Suprapubic skin (tissue), 4 donors: Measurements from ENCODE around the gene PSMD4. TPM values are rescaled to one million over a fixed set of nuclear protein-coding genes. Genes with fewer than 3 reads are reported as not detected.

Experiments
- DNase-seq, 2 donors: peaks; one replicate each; pipeline ENCODE4 v3.0.0-alpha.2; 2019; ENCODE audit warnings: low spot score in 2 of 2
- H3K27ac ChIP-seq: fragments of 200-600 bp; sonication (generic); one replicate; pipeline ENCODE4 v1.5.1; 2019
- H3K27me3 ChIP-seq: fragments of 200-600 bp; sonication (generic); one replicate; pipeline ENCODE4 v1.5.1; 2019
- H3K36me3 ChIP-seq: fragments of 200-600 bp; sonication (generic); one replicate; pipeline ENCODE4 v1.5.1; 2019
- H3K4me1 ChIP-seq: fragments of 200-600 bp; sonication (generic); one replicate; pipeline ENCODE4 v1.5.1; 2019
- H3K4me3 ChIP-seq: fragments of 200-600 bp; sonication (generic); one replicate; pipeline ENCODE4 v1.5.1; 2019; ENCODE audit warnings: mild to moderate bottlenecking
- H3K9me3 ChIP-seq: fragments of 200-600 bp; sonication (generic); one replicate; pipeline ENCODE4 v1.5.1; 2019
- EP300 ChIP-seq: sonication (generic); formaldehyde crosslinking; IDR thresholded peaks from one replicate; pipeline ENCODE4 v1.6.1; 2017; ENCODE audit warnings: antibody characterized with exemption
- POLR2A ChIP-seq, 2 donors: fragments of 450-650 bp; IDR thresholded peaks; one replicate each; pipeline ENCODE4 v1.6.1; 2017; ENCODE audit warnings: antibody characterized with exemption in 2 of 2, mild to moderate bottlenecking in 2 of 2, moderate library complexity in 2 of 2
- POLR2AphosphoS5 ChIP-seq, 3 donors: sonication (generic); formaldehyde crosslinking; IDR thresholded peaks; one replicate each; pipeline ENCODE4 v1.6.1; 2017; ENCODE audit warnings: antibody characterized with exemption in 3 of 3
- WGBS: methylation state at CpG from one replicate; pipeline ENCODE4 v1.1.5; 2018; 5-methylcytosine and 5-hydroxymethylcytosine counted together
- total RNA-seq, 4 donors: library from RNA; depleted of rRNA; stranded (reverse); fragments of >200 nt; gene quantifications; one replicate each; pipeline ENCODE4 v1.1.0, GENCODE V29; 2016
- TF ChIP-seq, protein P1 (sequence below), 2 donors: fragments of 200-600 bp in 1 of 2; fragments of 450-650 bp in 1 of 2; sonication (generic) in 1 of 2; IDR thresholded peaks; one replicate each; pipeline ENCODE4 v1.5.1; 2016 to 2019; ENCODE audit warnings: antibody characterized with exemption in 2 of 2, mild to moderate bottlenecking in 1 of 2, moderate library complexity in 1 of 2

The PSMD4 gene
- total RNA-seq, 4 donors from 2014 or later: 101 to 133 (median 119) TPM

DNA sequence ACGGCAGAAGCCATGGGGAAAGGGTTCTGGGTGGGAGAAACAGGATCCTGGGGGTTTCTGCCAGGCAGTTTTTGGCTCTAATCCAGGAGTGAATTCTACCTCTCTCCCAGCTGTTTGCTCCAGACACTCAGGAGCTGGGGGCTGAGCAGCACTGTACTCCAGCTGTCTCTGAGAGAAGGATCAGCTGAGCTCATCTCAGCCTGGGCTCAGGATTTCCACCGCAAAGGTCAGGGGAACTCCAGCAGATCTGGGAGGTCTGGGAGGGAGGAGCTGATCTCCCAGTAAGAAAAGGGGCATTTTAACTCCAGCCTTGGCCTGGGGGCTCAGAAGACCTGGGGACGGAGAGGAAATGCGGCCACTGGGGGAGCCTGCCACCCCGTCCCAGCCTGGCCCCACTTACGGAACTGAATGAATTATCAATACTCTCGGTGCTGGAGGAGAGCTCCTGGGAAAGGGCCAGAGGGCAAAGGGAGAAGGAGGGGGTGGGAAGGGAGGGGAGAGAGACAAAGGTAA lies 55.3 kb downstream of the PSMD4 start:
- Histone ChIP-seq H3K9me3 (no peaks in the 10 kb centered on the region), H3K4me1 (peaks cover 50% of the 10 kb centered on the region), H3K27ac (peak overlapping the region; percentile 13), H3K36me3 (peaks cover 65% of the 10 kb centered on the region), H3K4me3 (no peak overlapping the region), H3K27me3 (no peaks in the 10 kb centered on the region)
- DNase-seq: no peak
- TF ChIP-seq POLR2A (IDR thresholded peaks at IDR 0.05) (no peak), POLR2AphosphoS5 (IDR thresholded peaks at IDR 0.05) (no peak), EP300 (no peak)
- TF ChIP-seq, protein P1, sequence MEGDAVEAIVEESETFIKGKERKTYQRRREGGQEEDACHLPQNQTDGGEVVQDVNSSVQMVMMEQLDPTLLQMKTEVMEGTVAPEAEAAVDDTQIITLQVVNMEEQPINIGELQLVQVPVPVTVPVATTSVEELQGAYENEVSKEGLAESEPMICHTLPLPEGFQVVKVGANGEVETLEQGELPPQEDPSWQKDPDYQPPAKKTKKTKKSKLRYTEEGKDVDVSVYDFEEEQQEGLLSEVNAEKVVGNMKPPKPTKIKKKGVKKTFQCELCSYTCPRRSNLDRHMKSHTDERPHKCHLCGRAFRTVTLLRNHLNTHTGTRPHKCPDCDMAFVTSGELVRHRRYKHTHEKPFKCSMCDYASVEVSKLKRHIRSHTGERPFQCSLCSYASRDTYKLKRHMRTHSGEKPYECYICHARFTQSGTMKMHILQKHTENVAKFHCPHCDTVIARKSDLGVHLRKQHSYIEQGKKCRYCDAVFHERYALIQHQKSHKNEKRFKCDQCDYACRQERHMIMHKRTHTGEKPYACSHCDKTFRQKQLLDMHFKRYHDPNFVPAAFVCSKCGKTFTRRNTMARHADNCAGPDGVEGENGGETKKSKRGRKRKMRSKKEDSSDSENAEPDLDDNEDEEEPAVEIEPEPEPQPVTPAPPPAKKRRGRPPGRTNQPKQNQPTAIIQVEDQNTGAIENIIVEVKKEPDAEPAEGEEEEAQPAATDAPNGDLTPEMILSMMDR (IDR thresholded peaks at IDR 0.05): no peak
- 70% methylated on average over 7 of the region's 7 CpGs for WGBS

DNA sequence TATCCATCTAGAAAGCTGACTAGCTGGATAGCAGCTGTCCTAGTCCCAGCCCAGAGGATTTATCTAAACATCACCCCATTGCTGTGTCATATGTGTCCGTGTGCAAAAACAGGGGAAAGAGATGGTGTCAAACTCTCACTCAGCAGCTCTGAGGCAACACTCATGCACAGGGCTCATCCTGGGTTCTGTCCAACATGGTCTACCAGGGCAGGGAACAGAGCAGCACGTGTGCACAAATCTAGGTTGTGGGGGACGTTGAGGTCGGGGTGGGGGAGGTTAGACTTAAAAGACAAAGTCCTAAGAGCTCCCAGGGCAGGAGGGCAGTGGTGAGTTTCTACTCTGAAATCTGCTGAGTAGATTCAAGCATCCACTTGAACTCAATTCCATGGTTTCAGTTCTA lies 56.5 kb downstream of the PSMD4 start:
- WGBS: 70% methylated on average over 4 of the region's 4 CpGs
- H3K36me3 ChIP-seq: peaks cover 65% of the 10 kb centered on the region
- TF ChIP-seq EP300 (no peak), POLR2AphosphoS5 (IDR thresholded peaks at IDR 0.05) (no peak), POLR2A (IDR thresholded peaks at IDR 0.05) (no peak)
- TF ChIP-seq, protein P1 (IDR thresholded peaks at IDR 0.05): no peak
- no peaks in the 10 kb centered on the region for H3K27me3 ChIP-seq
- H3K27ac ChIP-seq: peak overlapping the region; percentile 83
- H3K4me3 ChIP-seq: no peak overlapping the region
- no peak for DNase-seq
- no peaks in the 10 kb centered on the region for H3K9me3 ChIP-seq
- peaks cover 50% of the 10 kb centered on the region for H3K4me1 ChIP-seq

DNA sequence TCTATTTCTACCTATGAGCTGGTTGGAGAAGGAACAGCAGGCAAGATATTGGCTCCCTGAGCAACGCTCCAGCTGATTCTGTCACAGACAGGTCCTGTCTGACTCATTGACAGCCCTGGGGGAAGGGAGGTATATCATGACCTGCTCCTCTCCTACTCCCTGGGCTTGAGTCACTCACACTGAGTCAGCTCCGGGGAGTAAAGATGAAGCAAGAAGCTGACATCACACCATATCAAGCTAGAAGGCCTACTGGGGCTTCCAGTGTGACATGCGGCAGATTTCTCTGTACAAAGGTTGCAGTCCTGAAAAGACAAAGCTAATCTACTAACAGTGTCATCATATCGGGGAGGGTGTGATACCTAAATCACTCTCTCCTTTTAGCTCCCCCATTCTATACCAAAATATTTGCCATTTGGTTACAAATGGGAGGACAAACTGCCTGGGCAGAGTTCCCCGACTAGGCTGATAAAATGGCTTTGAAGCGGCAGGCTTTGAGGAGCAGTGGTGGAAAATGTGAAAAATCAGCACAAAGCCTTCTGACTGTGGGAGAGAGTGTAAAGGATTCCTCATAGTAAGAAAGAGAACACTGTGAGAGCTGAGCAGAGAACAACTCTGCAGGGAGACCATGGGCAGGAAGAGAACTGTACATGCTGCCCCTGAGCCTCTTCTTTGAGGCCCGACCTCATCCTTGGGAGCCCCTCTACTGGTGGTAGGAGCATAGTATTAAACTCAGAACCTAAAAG lies 57.2 kb downstream of the PSMD4 start:
- TF ChIP-seq POLR2AphosphoS5 (IDR thresholded peaks at IDR 0.05) (peak; percentile 55 to 88 (median 81)), POLR2A (IDR thresholded peaks at IDR 0.05) (no peak)
- Histone ChIP-seq H3K9me3 (no peaks in the 10 kb centered on the region), H3K36me3 (peaks cover 65% of the 10 kb centered on the region), H3K27me3 (no peaks in the 10 kb centered on the region), H3K4me3 (no peak overlapping the region), H3K4me1 (peaks cover 50% of the 10 kb centered on the region), H3K27ac (peak overlapping the region; percentile 83)
- WGBS: 32% methylated on average over 7 of the region's 7 CpGs
- peak in 1 of 2 donors; percentile 88 for DNase-seq

GRCh38 chr1:151312411-151312810 lies 57.9 kb downstream of the PSMD4 start:
- Histone ChIP-seq H3K27ac (peak overlapping the region; percentile 83), H3K36me3 (peaks cover 65% of the 10 kb centered on the region), H3K27me3 (no peaks in the 10 kb centered on the region), H3K4me3 (no peak overlapping the region), H3K9me3 (no peaks in the 10 kb centered on the region), H3K4me1 (peaks cover 50% of the 10 kb centered on the region)
- DNase-seq: no peak
- 81% methylated on average over 4 of the region's 4 CpGs for WGBS
- TF ChIP-seq POLR2AphosphoS5 (IDR thresholded peaks at IDR 0.05): no peak
- TF ChIP-seq, protein P1 (IDR thresholded peaks at IDR 0.05): no peak
- TF ChIP-seq POLR2A (IDR thresholded peaks at IDR 0.05): no peak
- TF ChIP-seq EP300: no peak

DNA sequence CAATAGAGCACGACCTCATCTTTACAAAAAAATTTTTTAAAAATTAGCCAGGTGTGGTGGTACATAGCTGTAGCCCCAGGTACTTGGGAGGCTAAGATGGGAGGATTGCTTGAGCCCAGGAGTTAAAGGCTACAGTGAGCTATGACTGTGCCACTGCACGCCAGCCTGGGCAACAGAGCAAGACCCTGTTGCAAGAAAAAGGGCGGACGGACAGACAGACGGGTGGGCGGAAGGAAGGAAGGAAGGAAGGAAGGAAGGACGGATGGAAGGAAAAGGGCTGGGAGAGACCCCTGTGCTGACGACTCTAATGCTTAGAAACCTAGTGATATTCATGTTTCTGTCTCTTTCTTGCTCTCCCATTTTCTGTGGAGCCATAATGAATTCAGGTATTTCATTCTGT lies 58.3 kb downstream of the PSMD4 start:
- Histone ChIP-seq H3K27me3 (no peaks in the 10 kb centered on the region), H3K4me3 (no peak overlapping the region), H3K36me3 (peaks cover 62% of the 10 kb centered on the region), H3K9me3 (no peaks in the 10 kb centered on the region), H3K27ac (peak overlapping the region; percentile 83), H3K4me1 (peaks cover 50% of the 10 kb centered on the region)
- no peak for DNase-seq
- 89% methylated on average over 8 of the region's 8 CpGs for WGBS
- TF ChIP-seq EP300 (no peak), POLR2AphosphoS5 (IDR thresholded peaks at IDR 0.05) (no peak), POLR2A (IDR thresholded peaks at IDR 0.05) (no peak)
- TF ChIP-seq, protein P1 (IDR thresholded peaks at IDR 0.05): no peak
